Neutrophil (primary cell): ENCODE measurements around the gene HEPACAM2.

Experiments used
- H3K27ac ChIP-seq: fragments of 200-600 bp; sonication (generic); 2 replicates; pipeline ENCODE4 v1.5.1; 2016; ENCODE audit warnings: mild to moderate bottlenecking, moderate library complexity
- H3K27me3 ChIP-seq: fragments of 200-600 bp; sonication (generic); 2 replicates; pipeline ENCODE4 v1.6.0; 2016; ENCODE audit warnings: mild to moderate bottlenecking
- H3K36me3 ChIP-seq: fragments of 200-600 bp; sonication (generic); 2 replicates; pipeline ENCODE4 v1.5.1; 2017
- H3K4me1 ChIP-seq, 2 experiments: fragments of 200-600 bp in 1 of 2; sonication (generic) in 1 of 2; 1 replicate in 1 of 2; 2 replicates in 1 of 2; pipeline versions ENCODE4 v1.5.1 to v1.6.1; 2013 to 2016; ENCODE audit warnings: low read depth in 1 of 2, low read length in 1 of 2, mild to moderate bottlenecking in 1 of 2, moderate library complexity in 1 of 2; ENCODE audit not compliant: control insufficient read depth in 1 of 2, insufficient read depth in 1 of 2
- H3K4me3 ChIP-seq, 2 experiments: fragments of 200-600 bp in 1 of 2; sonication (generic) in 1 of 2; 1 replicate in 1 of 2; 2 replicates in 1 of 2; pipeline ENCODE4 v1.5.1; 2013 to 2016; ENCODE audit warnings: low read depth in 1 of 2, low read length in 1 of 2, mild to moderate bottlenecking in 1 of 2, moderate library complexity in 1 of 2
- H3K9me3 ChIP-seq: fragments of 200-600 bp; sonication (generic); 2 replicates; pipeline ENCODE4 v1.5.1; 2016
- TF ChIP-seq, protein P1 (sequence below): fragments of 200-600 bp; sonication (generic); IDR thresholded peaks from 2 replicates; pipeline ENCODE4 v1.5.1; 2016; ENCODE audit warnings: antibody characterized with exemption

Gene HEPACAM2

DNA sequence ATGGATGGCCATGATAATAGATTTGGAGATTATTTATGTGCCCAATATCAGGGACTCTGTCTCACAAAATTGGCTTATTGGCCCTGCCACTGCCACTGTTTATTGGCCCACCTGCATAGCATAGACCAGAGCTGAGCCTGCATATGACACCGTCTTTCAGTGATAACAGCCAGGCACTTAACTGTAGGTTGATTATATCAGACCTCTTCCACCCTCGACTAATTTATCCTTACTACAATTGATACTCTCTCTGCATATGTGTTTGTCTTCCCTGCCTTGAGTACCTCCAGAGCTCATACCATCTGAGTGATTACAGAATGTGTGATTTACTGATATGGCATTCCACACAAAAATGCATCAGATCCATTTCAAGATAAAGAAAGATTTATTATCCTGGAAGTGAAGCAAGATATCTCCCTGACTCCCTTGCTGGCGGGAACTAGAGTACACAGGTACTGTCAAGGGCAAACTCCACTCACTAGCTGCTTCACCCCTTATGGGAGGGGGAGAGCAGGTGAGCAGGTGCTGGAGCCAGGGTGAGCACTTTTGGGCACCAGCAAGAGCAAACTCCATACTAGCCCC lies 65.0 kb downstream of the HEPACAM2 start:
- H3K4me1 ChIP-seq: no peaks in the 10 kb centered on the region
- no peak overlapping the region for H3K4me3 ChIP-seq
- H3K27ac ChIP-seq: no peak overlapping the region
- H3K9me3 ChIP-seq: no peaks in the 10 kb centered on the region
- H3K36me3 ChIP-seq: no peaks in the 10 kb centered on the region
- TF ChIP-seq, protein P1, sequence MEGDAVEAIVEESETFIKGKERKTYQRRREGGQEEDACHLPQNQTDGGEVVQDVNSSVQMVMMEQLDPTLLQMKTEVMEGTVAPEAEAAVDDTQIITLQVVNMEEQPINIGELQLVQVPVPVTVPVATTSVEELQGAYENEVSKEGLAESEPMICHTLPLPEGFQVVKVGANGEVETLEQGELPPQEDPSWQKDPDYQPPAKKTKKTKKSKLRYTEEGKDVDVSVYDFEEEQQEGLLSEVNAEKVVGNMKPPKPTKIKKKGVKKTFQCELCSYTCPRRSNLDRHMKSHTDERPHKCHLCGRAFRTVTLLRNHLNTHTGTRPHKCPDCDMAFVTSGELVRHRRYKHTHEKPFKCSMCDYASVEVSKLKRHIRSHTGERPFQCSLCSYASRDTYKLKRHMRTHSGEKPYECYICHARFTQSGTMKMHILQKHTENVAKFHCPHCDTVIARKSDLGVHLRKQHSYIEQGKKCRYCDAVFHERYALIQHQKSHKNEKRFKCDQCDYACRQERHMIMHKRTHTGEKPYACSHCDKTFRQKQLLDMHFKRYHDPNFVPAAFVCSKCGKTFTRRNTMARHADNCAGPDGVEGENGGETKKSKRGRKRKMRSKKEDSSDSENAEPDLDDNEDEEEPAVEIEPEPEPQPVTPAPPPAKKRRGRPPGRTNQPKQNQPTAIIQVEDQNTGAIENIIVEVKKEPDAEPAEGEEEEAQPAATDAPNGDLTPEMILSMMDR: no peak
- H3K27me3 ChIP-seq: no peaks in the 10 kb centered on the region

DNA sequence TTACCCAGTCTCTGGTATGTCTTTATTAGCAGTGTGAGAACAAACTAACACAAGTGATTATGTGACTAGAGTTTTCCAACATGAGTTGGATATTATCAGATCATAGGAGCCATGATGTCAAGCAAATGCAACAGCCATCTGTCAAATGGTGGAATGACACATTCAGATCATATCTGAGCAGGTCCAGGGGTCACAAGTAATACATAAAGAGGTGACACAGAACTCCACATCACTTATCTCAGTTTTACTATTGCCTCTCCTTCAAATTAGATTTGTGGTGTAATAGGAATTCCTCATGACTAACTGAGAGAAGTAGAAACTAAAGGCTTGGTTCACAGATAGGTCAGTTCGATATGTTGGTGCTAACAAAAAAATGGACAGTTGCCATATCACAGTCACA lies 65.9 kb downstream of the HEPACAM2 start:
- no peak overlapping the region for H3K27ac ChIP-seq
- H3K36me3 ChIP-seq: no peaks in the 10 kb centered on the region
- H3K4me1 ChIP-seq: no peaks in the 10 kb centered on the region
- no peaks in the 10 kb centered on the region for H3K27me3 ChIP-seq
- TF ChIP-seq, protein P1: no peak
- no peaks in the 10 kb centered on the region for H3K9me3 ChIP-seq
- no peak overlapping the region for H3K4me3 ChIP-seq

- TF ChIP-seq, protein P1: no peak
- Histone ChIP-seq H3K27ac (no peak overlapping the region), H3K9me3 (no peaks in the 10 kb centered on the region), H3K36me3 (no peaks in the 10 kb centered on the region), H3K4me1 (no peaks in the 10 kb centered on the region), H3K27me3 (no peaks in the 10 kb centered on the region), H3K4me3 (no peak overlapping the region)
Observed at GRCh38 chr7:93159490-93159889, 66.8 kb downstream of the HEPACAM2 start.

- Histone ChIP-seq H3K36me3 (no peaks in the 10 kb centered on the region), H3K27me3 (no peaks in the 10 kb centered on the region), H3K27ac (no peak overlapping the region), H3K4me1 (peaks cover 1 to 3% of the 10 kb centered on the region in 2 experiments), H3K4me3 (no peak overlapping the region), H3K9me3 (no peaks in the 10 kb centered on the region)
- TF ChIP-seq, protein P1: no peak
Observed at GRCh38 chr7:93156884-93157283, 69.4 kb downstream of the HEPACAM2 start.

DNA sequence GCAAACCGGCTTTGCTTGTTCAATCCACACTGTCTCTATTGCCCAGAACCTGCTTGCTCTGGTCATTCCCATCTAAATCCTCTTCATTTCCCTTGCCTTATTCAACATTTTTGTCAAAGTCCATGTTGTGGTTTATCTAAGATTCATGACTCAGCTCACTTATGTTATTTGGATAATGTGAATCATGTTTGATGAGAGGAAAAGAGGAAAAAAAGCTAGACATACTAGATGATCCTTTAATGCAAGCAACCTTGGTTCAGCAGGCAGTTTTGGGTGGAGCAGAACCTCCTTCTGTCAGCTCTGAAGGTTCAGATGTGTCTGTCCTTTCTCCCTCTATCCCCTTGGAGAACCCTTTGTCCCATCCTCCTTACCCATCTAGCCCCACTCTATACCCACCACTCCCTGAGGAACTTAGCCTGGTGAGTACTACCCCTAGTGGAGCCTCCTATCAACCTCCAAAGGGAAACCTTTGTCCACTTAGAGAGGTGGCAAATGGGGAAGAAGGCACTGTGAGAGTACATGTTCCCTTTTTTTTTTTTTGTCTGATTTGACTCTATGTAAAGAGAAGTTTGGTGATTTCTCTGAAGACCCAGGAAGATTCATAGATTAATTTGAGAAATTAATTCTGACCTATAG lies 76.0 kb downstream of the HEPACAM2 start:
- TF ChIP-seq, protein P1: peak; percentile 15
- Histone ChIP-seq H3K27ac (peak overlapping the region; percentile 63), H3K4me3 (no peak overlapping the region), H3K4me1 (peaks cover 52 to 56% of the 10 kb centered on the region in 2 experiments), H3K27me3 (no peaks in the 10 kb centered on the region), H3K9me3 (no peaks in the 10 kb centered on the region), H3K36me3 (peaks cover under 1% of the 10 kb centered on the region)
